22Rv1 (cell line): Measurements from ENCODE around the gene VSTM2B.

ENCODE experiments used
- CTCF ChIP-seq: fragments of 450-650 bp; IDR thresholded peaks from 2 replicates; pipeline ENCODE4 v1.5.1; 2017; ENCODE audit warnings: mild to moderate bottlenecking
- ZFX ChIP-seq: fragments of 450-650 bp; IDR thresholded peaks from 2 replicates; pipeline ENCODE4 v1.6.1; 2017; ENCODE audit warnings: antibody characterized with exemption, borderline replicate concordance

GRCh38 chr19:29526730-29527499, 1.1 kb downstream of the VSTM2B start:
- TF ChIP-seq CTCF (peak; percentile 37), ZFX (no peak)
